ENCODE results near the gene HMCN2. TPM values are rescaled to one million over a fixed set of nuclear protein-coding genes. Genes with fewer than 3 reads are reported as not detected.

The HMCN2 gene
- polyA plus RNA-seq, 2 of the 4 experiments (the other 2 are of a cell fraction): 0.01 TPM; not detected in 1

DNA sequence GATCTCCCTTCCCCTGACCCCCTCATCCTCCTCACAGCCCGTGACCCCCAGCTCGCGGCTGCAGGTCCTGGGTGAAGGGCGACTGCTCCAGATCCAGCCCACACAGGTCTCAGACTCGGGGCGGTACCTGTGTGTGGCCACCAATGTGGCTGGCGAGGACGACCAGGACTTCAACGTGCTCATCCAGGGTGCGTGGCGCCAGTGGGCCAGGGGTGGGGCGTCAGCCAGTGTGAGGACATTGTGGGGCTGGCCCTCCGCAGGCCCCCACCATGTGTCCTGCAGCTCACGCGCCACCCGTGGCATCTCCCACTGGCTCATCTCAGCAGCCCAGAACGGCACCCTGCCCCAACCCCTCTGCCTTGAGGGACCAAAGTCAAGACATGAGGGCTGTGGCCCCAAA lies 112.1 kb downstream of the HMCN2 start:
- no peak overlapping the region for H3K27ac ChIP-seq
- TF ChIP-seq, protein P1, sequence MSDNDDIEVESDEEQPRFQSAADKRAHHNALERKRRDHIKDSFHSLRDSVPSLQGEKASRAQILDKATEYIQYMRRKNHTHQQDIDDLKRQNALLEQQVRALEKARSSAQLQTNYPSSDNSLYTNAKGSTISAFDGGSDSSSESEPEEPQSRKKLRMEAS (IDR thresholded peaks at IDR 0.05): no peak
- TF ChIP-seq HOXA7 (CRISPR knock-in tag; IDR thresholded peaks at IDR 0.05): no peak
- TF ChIP-seq PHF8 (IDR thresholded peaks at IDR 0.05; ENCODE audit: borderline replicate concordance, low read depth): no peak
- no peak for TF ChIP-seq GATA3 (IDR thresholded peaks at IDR 0.05; ENCODE audit: borderline replicate concordance)
- no peak for DNase-seq (ENCODE audit: low read depth in 1 of 2, low spot score in 1 of 2)
- ATAC-seq: no peak
- POLR2A ChIA-PET: no interaction called here
- no peak overlapping the region for H3K4me2 ChIP-seq
- WGBS (ENCODE audit: missing lambda C conversion rate): 78% methylated on average over 7 of the region's 17 CpGs
- FAIRE-seq: no peak
- no peak overlapping the region for H3K4me3 ChIP-seq
- no peaks in the 10 kb centered on the region for H3K4me1 ChIP-seq
- no peaks in the 10 kb centered on the region for H3K9me3 ChIP-seq
- CTCF ChIA-PET: interaction anchor here (0.9 kb wide), 1 partner anchor 13 kb away, joined by 3 read pairs; no protein-coding TSS in a partner anchor

DNA sequence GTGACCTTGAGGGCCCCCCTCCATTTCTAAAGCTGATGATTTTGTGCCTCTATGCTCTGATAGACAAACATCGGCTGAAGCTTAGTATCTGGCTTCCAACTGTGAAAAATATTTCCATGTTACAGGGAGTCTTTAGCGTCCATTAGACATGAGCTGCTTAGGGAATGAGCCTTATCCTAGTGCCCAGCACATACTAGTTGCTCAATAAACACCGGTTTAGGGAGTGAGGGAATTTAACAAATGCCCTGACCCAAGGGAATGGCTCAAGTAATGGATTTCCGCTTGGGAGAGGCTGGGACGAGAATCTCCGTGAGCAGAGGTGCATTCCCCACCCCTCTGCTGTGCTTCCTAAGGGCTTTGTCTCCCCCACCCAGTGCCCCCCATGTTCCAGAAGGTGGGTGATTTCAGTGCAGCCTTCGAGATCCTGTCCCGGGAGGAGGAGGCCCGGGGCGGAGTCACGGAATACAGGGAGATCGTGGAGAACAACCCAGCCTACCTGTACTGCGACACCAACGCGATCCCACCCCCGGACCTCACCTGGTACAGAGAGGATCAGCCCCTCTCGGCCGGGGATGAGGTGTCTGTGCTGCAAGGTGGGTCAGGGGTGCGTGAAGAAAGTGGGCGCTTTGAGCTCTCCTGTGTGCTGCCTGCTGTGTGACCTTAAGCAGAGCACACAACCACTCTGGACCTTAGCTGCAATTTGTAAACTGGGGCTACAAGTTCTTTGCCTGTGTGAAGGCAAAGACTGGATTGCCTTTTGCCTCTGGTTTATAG lies 113.5 kb downstream of the HMCN2 start:
- ChIA-PET CTCF (interaction anchor here (0.5 to 1.5 kb wide), 4 partner anchors 9 to 401 kb away, joined by 3 to 5 read pairs (median 4); no protein-coding TSS in a partner anchor), POLR2A (no interaction called here)
- no peak for DNase-seq (ENCODE audit: low read depth in 1 of 2, low spot score in 1 of 2)
- no peak for ATAC-seq
- WGBS (ENCODE audit: missing lambda C conversion rate): 58% methylated on average over 18 of the region's 20 CpGs
- Histone ChIP-seq H3K9me3 (no peaks in the 10 kb centered on the region), H3K4me2 (no peak overlapping the region), H3K4me3 (no peak overlapping the region), H3K27ac (no peak overlapping the region), H3K4me1 (no peaks in the 10 kb centered on the region)
- no peak for TF ChIP-seq GATA3 (IDR thresholded peaks at IDR 0.05; ENCODE audit: borderline replicate concordance)
- TF ChIP-seq ZFP36 (IDR thresholded peaks at IDR 0.05; ENCODE audit: borderline replicate concordance, partially characterized antibody): peak; percentile 17
- no peak for FAIRE-seq

DNA sequence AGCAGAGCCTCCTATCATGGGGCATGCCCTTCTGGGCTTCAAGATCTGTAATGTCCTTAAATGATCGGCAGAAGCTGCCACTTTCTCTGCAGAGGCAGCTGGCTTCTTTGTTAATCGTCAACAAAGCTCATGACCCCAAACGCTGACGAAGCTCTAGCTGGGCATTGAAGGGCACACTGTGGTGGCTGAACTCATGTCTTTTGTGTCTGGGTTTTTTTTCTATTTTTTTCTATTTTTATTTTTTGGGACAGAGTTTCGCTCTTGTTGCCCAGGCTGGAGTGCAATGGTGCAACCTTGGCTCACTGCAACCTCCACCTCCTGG lies 114.0 kb downstream of the HMCN2 start:
- FAIRE-seq: no peak
- H3K9me3 ChIP-seq: no peaks in the 10 kb centered on the region
- H3K27ac ChIP-seq: no peak overlapping the region
- no peak overlapping the region for H3K4me3 ChIP-seq
- ChIA-PET CTCF (interaction anchor here (0.7 to 1.5 kb wide), 3 partner anchors 9 to 168 kb away, joined by 3 to 5 read pairs (median 5); no protein-coding TSS in a partner anchor), POLR2A (no interaction called here)
- H3K4me1 ChIP-seq: no peaks in the 10 kb centered on the region
- no peak overlapping the region for H3K4me2 ChIP-seq
- WGBS (ENCODE audit: missing lambda C conversion rate): 29% methylated on average over 5 of the region's 5 CpGs
- no peak for ATAC-seq
- DNase-seq (ENCODE audit: low read depth in 1 of 2, low spot score in 1 of 2): no peak
- TF ChIP-seq, protein P1 (IDR thresholded peaks at IDR 0.05): no peak
- TF ChIP-seq, protein P2, sequence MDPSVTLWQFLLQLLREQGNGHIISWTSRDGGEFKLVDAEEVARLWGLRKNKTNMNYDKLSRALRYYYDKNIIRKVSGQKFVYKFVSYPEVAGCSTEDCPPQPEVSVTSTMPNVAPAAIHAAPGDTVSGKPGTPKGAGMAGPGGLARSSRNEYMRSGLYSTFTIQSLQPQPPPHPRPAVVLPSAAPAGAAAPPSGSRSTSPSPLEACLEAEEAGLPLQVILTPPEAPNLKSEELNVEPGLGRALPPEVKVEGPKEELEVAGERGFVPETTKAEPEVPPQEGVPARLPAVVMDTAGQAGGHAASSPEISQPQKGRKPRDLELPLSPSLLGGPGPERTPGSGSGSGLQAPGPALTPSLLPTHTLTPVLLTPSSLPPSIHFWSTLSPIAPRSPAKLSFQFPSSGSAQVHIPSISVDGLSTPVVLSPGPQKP (IDR thresholded peaks at IDR 0.05; ENCODE audit: low read depth, low read length): no peak
- TF ChIP-seq KDM5A (IDR thresholded peaks at IDR 0.05) (no peak), FOSB (CRISPR knock-in tag; IDR thresholded peaks at IDR 0.05) (no peak), NFE2L2 (conservative IDR thresholded peaks at IDR 0.05; ENCODE audit: low read length) (no peak), MYC (IDR thresholded peaks at IDR 0.05; ENCODE audit: borderline replicate concordance, low read length) (no peak), POLR2A (IDR thresholded peaks at IDR 0.05; ENCODE audit: low read length) (no peak), BHLHE40 (IDR thresholded peaks at IDR 0.05; ENCODE audit: low read depth, low read length) (no peak), CBX8 (IDR thresholded peaks at IDR 0.05) (no peak), SMC3 (IDR thresholded peaks at IDR 0.05) (no peak)
- TF ChIP-seq, protein P3, sequence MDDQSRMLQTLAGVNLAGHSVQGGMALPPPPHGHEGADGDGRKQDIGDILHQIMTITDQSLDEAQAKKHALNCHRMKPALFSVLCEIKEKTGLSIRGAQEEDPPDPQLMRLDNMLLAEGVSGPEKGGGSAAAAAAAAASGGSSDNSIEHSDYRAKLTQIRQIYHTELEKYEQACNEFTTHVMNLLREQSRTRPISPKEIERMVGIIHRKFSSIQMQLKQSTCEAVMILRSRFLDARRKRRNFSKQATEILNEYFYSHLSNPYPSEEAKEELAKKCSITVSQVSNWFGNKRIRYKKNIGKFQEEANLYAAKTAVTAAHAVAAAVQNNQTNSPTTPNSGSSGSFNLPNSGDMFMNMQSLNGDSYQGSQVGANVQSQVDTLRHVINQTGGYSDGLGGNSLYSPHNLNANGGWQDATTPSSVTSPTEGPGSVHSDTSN (IDR thresholded peaks at IDR 0.05): no peak

DNA sequence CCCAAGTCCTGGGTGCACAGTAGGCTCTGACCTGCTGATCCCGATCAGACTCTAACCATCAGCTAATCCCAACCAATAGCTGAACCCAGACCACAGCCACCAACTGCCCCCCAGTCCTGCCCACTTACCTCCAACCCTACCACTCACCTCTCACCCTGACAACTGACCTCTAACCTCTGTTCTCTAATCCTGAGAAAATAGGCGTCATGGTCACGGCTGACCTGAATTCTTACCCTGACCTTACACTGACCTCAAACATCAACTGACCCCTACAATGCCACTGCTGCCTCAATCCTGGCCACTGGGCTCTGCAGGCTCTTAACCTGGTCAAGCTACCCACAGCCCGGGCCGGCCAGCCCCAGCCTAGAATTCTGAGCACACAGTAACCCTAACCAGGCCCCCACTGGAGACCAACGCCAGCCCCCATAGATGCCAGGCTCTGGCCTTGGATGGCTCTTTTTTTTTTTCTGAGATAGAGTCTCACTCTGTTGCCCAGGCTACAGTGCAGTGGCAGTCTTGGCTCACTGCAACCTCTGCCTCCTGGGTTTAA lies 115.4 kb downstream of the HMCN2 start:
- ChIA-PET CTCF (interaction anchor here (0.6 to 1.1 kb wide), 4 partner anchors 27 to 274 kb away, joined by 3 to 4 read pairs (median 4); no protein-coding TSS in a partner anchor), POLR2A (no interaction called here)
- 53% methylated on average over 6 of the region's 6 CpGs for WGBS (ENCODE audit: missing lambda C conversion rate)
- Histone ChIP-seq H3K4me2 (no peak overlapping the region), H3K27ac (no peak overlapping the region), H3K4me1 (no peaks in the 10 kb centered on the region), H3K4me3 (no peak overlapping the region), H3K9me3 (no peaks in the 10 kb centered on the region)
- DNase-seq (ENCODE audit: low read depth in 1 of 2, low spot score in 1 of 2) (no peak), ATAC-seq (no peak), FAIRE-seq (no peak)
- TF ChIP-seq MYC (IDR thresholded peaks at IDR 0.05; ENCODE audit: borderline replicate concordance, low read length) (no peak), EP300 (IDR thresholded peaks at IDR 0.05) (no peak)
